GM13976 (cell line): ENCODE data around the gene DMXL1.

ENCODE experiments used
- DNase-seq: peaks from one replicate; pipeline ENCODE4 v3.0.0; 2012; ENCODE audit warnings: low spot score
- in situ Hi-C: fragments of 300-500 bp; cut with MboI; formaldehyde crosslinking; loops from one replicate; pipeline ENCODE4 v1.12.0; 2022; ENCODE audit warnings: low sequenced_read_pairs, mixed read lengths, inconsistent platforms; ENCODE audit not compliant: unreplicated experiment
- TF ChIP-seq, protein P1 (sequence below): IDR thresholded peaks from 2 replicates; pipeline ENCODE4 v1.5.1; 2012; ENCODE audit warnings: borderline replicate concordance, mild to moderate bottlenecking; ENCODE audit not compliant: insufficient read depth; ENCODE audit errors: extremely low read depth, missing control alignments, control extremely low read depth

DMXL1 gene

DNA sequence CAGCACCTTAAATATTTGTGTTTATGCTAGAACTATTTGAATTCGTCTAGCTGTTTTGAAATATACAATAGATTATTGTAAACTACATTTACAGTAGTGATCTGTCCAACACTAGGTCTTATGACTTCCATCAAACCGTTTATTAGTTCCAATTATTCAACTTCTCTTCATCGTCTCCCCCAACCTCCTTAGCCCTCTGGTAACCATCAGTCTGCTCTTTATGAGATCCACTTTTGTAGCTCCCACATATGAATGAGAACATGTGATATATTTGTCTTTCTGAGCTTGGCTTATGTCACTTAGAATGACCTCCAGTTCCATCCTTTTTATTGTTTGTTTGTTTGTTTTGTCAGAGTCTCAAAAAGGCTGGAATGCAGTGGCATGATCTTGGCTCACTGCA lies 11.8 kb downstream of the DMXL1 start:
- TF ChIP-seq, protein P1, sequence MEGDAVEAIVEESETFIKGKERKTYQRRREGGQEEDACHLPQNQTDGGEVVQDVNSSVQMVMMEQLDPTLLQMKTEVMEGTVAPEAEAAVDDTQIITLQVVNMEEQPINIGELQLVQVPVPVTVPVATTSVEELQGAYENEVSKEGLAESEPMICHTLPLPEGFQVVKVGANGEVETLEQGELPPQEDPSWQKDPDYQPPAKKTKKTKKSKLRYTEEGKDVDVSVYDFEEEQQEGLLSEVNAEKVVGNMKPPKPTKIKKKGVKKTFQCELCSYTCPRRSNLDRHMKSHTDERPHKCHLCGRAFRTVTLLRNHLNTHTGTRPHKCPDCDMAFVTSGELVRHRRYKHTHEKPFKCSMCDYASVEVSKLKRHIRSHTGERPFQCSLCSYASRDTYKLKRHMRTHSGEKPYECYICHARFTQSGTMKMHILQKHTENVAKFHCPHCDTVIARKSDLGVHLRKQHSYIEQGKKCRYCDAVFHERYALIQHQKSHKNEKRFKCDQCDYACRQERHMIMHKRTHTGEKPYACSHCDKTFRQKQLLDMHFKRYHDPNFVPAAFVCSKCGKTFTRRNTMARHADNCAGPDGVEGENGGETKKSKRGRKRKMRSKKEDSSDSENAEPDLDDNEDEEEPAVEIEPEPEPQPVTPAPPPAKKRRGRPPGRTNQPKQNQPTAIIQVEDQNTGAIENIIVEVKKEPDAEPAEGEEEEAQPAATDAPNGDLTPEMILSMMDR: no peak
- DNase-seq: no peak
- in situ Hi-C loops: no loop called here

DNA sequence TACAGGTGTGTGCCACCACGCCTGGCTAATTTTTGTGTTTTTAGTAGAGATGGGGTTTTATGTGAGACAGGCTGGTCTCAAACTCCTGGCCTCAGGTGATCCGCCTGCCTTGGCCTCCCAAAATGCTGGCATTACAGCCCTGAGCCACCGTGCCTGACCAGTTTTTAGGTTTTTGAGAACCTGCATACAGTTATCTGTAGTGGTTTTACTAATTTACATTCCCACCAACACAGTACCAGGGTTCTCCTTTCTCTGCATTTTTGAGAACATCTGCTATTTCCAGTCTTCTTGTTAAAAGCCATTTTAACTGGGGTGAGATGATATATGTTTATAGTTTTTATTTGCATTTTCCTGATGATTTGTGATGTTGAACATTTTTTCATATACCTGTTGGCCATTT lies 12.8 kb downstream of the DMXL1 start:
- TF ChIP-seq, protein P1: no peak
- no peak for DNase-seq
- in situ Hi-C loops: no loop called here

DNA sequence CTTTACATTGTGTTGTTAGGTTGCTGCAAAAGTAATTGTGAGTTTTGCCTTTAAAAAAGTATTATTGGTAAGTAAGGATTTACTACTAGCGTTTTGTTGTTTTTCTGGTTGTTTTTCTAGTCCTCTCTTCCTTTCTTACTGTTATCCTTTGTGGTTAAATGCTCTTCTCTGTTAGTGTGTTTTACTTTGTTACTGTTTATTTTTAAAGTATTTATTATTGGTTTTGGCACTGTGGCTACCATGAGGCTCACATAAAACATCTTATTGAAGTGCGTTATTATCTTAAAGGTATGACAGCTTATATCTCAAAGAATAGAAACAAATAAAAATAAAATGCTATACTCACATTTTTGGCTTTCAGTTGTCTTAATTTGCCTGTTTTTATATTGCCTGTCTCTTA lies 17.6 kb downstream of the DMXL1 start:
- TF ChIP-seq, protein P1: no peak
- DNase-seq: no peak
- in situ Hi-C loops: no loop called here

DNA sequence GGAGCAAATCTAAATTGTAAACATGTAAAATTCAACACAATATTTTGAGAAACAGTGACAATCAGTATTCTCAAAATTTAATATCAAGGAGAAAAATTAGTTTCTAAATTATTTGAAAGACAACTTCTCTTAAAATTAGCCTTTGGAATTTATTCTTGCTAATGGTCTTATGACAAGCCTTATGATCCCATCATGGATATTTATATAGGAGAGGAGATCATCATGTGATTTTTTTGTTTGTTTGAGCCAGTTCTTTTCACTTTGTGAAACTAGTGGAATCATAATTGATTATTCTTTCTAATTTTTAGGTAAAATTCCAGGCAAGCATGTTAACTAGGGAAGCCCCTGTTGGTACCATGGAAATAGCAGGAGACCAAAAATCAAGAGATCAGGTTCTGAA lies 24.7 kb downstream of the DMXL1 start:
- in situ Hi-C loops: no loop called here
- DNase-seq: no peak

DNA sequence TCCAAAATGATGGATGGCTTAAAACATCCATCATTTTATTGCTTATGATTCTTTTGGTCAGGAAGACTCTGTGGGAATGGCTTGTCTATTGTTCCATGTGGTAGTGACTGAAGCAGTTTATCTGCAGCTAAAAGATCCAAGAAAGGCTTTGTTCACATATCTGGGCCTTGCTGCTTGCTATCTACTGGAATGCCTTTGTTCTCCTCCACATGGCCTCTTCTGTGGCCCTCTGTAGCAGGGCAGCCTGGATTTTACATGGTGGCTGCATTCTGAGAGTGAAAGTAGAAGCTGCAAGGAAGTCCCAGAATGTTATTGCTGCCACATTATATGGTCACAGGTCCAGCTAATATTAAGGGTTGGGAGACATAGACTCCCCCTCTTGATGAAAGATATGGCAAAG lies 35.1 kb downstream of the DMXL1 start:
- in situ Hi-C loops: no loop called here
- no peak for DNase-seq
- TF ChIP-seq, protein P1: no peak

More for the DNA sequence above, 24.7 kb downstream of the DMXL1 start:
- TF ChIP-seq, protein P1: no peak

DNA sequence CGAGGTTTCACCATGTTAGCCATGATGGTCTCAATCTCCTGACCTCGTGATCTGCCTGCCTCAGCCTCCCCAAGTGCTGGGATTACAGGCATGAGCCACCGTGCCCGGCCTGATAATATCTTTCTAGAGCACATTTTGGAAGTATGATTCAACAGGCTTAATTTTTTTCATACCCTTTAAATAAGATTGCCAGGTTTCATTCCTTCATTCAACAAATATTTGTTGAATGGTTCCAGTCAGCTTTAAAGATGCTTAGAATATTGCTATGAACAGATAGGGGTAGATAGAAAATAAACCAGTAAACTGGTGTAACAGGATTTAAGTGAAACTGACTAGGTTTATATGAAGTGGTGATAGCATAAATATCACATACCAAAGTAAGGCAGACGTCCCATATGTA lies 41.3 kb downstream of the DMXL1 start:
- DNase-seq: no peak
- in situ Hi-C loops: no loop called here
- TF ChIP-seq, protein P1: no peak

DNA sequence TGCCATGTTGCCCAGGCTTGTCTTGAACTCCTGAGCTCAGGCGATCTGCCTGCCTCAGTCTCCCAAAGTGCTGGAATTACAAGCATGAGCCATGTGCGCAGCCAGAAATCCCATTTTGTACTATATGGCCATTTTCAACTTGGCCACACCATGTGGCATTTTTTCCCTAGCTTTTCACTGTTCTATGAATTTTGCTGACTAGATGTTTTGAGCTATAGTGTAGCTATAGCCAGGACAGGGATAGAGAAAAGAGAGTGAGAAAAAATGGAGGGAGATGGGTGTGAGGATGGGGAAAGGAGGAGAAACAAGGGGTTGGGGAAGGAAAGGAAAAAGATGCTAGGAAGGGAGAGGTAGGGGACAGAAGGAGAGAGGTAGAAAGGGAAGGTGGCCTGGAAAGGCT lies 46.4 kb downstream of the DMXL1 start:
- in situ Hi-C loops: no loop called here
- no peak for DNase-seq
- TF ChIP-seq, protein P1: no peak
